MCF 10A (cell line): ENCODE results near the gene COMMD4. TPM values are rescaled to one million over a fixed set of nuclear protein-coding genes. Genes with fewer than 3 reads are reported as not detected.

Experiments used
- BruUV-seq: library from RNA; stranded (reverse); fragments of 400-500 nt; replicated peaks from 2 replicates; lab custom pipeline; 2021; lab: Mats Ljungman, UMichigan
- CTCF ChIA-PET: fragments of 300-600 bp; sonication (Branson Sonifier 250); formaldehyde crosslinking; extraction: SDS; loops from one replicate; lab custom pipeline; 2021; ENCODE audit warnings: antibody characterized with exemption, inconsistent platforms; lab: Yijun Ruan, JAX
- POLR2A ChIA-PET: fragments of 300-600, 350-650 bp; sonication (Branson Sonifier 250); formaldehyde crosslinking; extraction: SDS; loops from one replicate; lab custom pipeline; 2020; ENCODE audit warnings: antibody characterized with exemption, inconsistent platforms; lab: Yijun Ruan, JAX
- DNase-seq: peaks from one replicate; pipeline ENCODE4 v3.0.0-alpha.2; 2018; ENCODE audit not compliant: unreplicated experiment
- H3K27ac Mint-ChIP-seq: one replicate; pipeline ENCODE4 v1.8.0; 2022; ENCODE audit warnings: mild to moderate bottlenecking, low read depth, mixed read lengths; ENCODE audit not compliant: unreplicated experiment
- H3K27me3 Mint-ChIP-seq: one replicate; pipeline ENCODE4 v1.8.0; 2022; ENCODE audit warnings: mixed read lengths; ENCODE audit not compliant: insufficient read depth, unreplicated experiment
- H3K36me3 Mint-ChIP-seq: one replicate; pipeline ENCODE4 v1.8.0; 2022; ENCODE audit warnings: mild to moderate bottlenecking, moderate library complexity, mixed read lengths; ENCODE audit not compliant: insufficient read depth, unreplicated experiment
- H3K4me1 Mint-ChIP-seq: one replicate; pipeline ENCODE4 v1.8.0; 2022; ENCODE audit warnings: mixed read lengths; ENCODE audit not compliant: insufficient read depth, unreplicated experiment
- H3K4me3 Mint-ChIP-seq: one replicate; pipeline ENCODE4 v1.8.0; 2022; ENCODE audit warnings: mild to moderate bottlenecking, moderate library complexity, mixed read lengths; ENCODE audit not compliant: unreplicated experiment
- H3K9me3 Mint-ChIP-seq: one replicate; pipeline ENCODE4 v1.8.0; 2022; ENCODE audit warnings: mixed read lengths; ENCODE audit not compliant: unreplicated experiment
- intact Hi-C: fragments of 100-400 bp; cut with micrococcal nuclease; formaldehyde crosslinking; loops from 2 replicates; pipeline ENCODE4 v1.14.1; 2022
- total RNA-seq: library from RNA; stranded (reverse); gene quantifications from 2 replicates; pipeline ENCODE4 v1.2.3, GENCODE V29; 2022
- TF ChIP-seq, protein P1 (sequence below): fragments of 200-600 bp; IDR thresholded peaks from one replicate; pipeline ENCODE4 v1.8.0; 2022; ENCODE audit warnings: antibody characterized with exemption, mild to moderate bottlenecking; ENCODE audit not compliant: unreplicated experiment

Gene COMMD4
- total RNA-seq, 1 experiment from 2014 or later = 47.3 TPM

DNA sequence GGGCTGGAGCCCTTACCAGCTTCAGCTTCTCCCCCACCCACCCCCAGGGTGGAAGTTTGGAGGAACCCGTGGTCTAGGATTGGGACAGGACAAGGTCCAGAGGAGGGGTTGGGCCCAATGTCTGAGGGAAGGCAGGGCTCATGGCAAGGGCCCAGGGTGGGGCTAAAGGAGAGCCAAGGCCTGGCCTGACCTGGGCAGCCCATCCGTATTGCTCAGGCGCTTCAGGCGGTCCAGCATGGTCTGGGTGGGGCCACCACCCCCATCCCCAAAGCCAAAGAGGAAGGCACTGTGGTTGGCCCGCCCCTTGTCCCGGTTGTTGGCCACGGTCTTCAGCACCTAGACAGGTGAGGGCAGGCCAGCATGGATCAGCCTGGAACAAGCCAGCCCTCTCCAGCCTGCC lies 25.0 kb downstream of the COMMD4 start:
- no peaks in the 10 kb centered on the region for H3K4me1 Mint-ChIP-seq
- no peak for DNase-seq
- no peaks in the 10 kb centered on the region for H3K27me3 Mint-ChIP-seq
- TF ChIP-seq, protein P1, sequence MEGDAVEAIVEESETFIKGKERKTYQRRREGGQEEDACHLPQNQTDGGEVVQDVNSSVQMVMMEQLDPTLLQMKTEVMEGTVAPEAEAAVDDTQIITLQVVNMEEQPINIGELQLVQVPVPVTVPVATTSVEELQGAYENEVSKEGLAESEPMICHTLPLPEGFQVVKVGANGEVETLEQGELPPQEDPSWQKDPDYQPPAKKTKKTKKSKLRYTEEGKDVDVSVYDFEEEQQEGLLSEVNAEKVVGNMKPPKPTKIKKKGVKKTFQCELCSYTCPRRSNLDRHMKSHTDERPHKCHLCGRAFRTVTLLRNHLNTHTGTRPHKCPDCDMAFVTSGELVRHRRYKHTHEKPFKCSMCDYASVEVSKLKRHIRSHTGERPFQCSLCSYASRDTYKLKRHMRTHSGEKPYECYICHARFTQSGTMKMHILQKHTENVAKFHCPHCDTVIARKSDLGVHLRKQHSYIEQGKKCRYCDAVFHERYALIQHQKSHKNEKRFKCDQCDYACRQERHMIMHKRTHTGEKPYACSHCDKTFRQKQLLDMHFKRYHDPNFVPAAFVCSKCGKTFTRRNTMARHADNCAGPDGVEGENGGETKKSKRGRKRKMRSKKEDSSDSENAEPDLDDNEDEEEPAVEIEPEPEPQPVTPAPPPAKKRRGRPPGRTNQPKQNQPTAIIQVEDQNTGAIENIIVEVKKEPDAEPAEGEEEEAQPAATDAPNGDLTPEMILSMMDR = no peak
- no peak overlapping the region for H3K4me3 Mint-ChIP-seq
- CTCF ChIA-PET = no interaction called here
- no peak overlapping the region for H3K27ac Mint-ChIP-seq
- peaks cover 57% of the 10 kb centered on the region for H3K36me3 Mint-ChIP-seq
- H3K9me3 Mint-ChIP-seq = no peaks in the 10 kb centered on the region
- POLR2A ChIA-PET = interaction anchor here (0.8 to 1.2 kb wide), 2 partner anchors 13 to 25 kb away, joined by 3 to 6 read pairs; partner anchors contain the start of gene COMMD4
- no TSS peak for BruUV-seq
- intact Hi-C loops = no loop called here

GRCh38 chr15:75361361-75361988 lies 25.6 kb downstream of the COMMD4 start:
- H3K27me3 Mint-ChIP-seq = no peaks in the 10 kb centered on the region
- CTCF ChIA-PET = no interaction called here
- peaks cover 61% of the 10 kb centered on the region for H3K36me3 Mint-ChIP-seq
- no peaks in the 10 kb centered on the region for H3K4me1 Mint-ChIP-seq
- no TSS peak for BruUV-seq
- TF ChIP-seq, protein P1 = no peak
- intact Hi-C loops = no loop called here
- no peaks in the 10 kb centered on the region for H3K9me3 Mint-ChIP-seq
- no peak overlapping the region for H3K27ac Mint-ChIP-seq
- POLR2A ChIA-PET = interaction anchor here (0.8 kb wide), 1 partner anchor 11 kb away, joined by 4 read pairs; no protein-coding TSS in a partner anchor
- DNase-seq = no peak
- no peak overlapping the region for H3K4me3 Mint-ChIP-seq

- POLR2A ChIA-PET = interaction anchor here (0.8 kb wide), 1 partner anchor 11 kb away, joined by 4 read pairs; no protein-coding TSS in a partner anchor
- Mint-ChIP-seq H3K4me3 (no peak overlapping the region), H3K9me3 (no peaks in the 10 kb centered on the region), H3K27ac (no peak overlapping the region), H3K36me3 (peaks cover 61% of the 10 kb centered on the region), H3K27me3 (no peaks in the 10 kb centered on the region), H3K4me1 (no peaks in the 10 kb centered on the region)
- CTCF ChIA-PET = interaction anchor here (0.5 kb wide), 1 partner anchor 90 kb away, joined by 3 read pairs; no protein-coding TSS in a partner anchor
- BruUV-seq = no TSS peak
- DNase-seq = no peak
- intact Hi-C loops = no loop called here
- TF ChIP-seq, protein P1 = no peak
Measured at GRCh38 chr15:75361989-75362641, 26.3 kb downstream of the COMMD4 start.

DNA sequence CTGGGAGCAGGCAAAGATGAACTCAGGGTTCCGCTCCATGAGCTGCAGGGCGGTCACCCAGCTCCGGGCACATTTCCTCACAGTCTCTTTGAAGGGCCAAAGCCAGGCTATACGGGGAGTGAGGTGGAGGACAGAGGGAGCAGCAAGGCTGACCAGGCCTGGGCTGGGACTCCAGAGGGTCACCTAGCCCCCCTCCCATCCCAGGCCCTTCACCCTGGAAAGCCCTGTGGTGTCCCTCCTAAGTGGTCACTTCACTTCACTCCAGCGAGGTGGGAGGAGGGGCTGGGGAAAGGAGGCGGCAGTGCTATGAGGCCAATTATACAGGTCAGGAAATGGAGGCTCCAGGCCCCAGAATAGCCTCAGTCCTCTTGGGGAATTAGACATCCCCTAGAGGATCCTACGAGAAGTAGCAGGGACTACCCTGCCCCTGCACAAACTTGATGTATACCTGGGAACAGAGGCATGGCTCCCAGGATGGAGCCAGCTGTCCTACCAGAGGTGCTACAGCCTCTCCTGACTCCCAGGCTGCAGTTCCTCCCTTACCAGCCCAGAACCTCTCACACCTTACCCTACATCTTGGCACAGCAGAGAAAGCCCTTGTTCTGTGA lies 26.9 kb downstream of the COMMD4 start:
- Mint-ChIP-seq H3K36me3 (peaks cover 55% of the 10 kb centered on the region), H3K4me3 (no peak overlapping the region), H3K9me3 (no peaks in the 10 kb centered on the region), H3K27me3 (no peaks in the 10 kb centered on the region), H3K27ac (no peak overlapping the region), H3K4me1 (no peaks in the 10 kb centered on the region)
- ChIA-PET CTCF (interaction anchor here (0.5 to 1.5 kb wide), 2 partner anchors 89 to 440 kb away, joined by 3 read pairs; no protein-coding TSS in a partner anchor), POLR2A (interaction anchor here (0.6 kb wide), 1 partner anchor 82 kb away, joined by 3 read pairs; no protein-coding TSS in a partner anchor)
- intact Hi-C loops = no loop called here
- TF ChIP-seq, protein P1 = no peak
- BruUV-seq = no TSS peak
- no peak for DNase-seq
